Measurements from ENCODE around the gene CEP126.

- no peak for TF ChIP-seq CTCF (IDR thresholded peaks at IDR 0.05)
- no peak for TF ChIP-seq POLR2A (IDR thresholded peaks at IDR 0.05)
- TF ChIP-seq POLR2AphosphoS5 (IDR thresholded peaks at IDR 0.05): no peak
- TF ChIP-seq EP300 (IDR thresholded peaks at IDR 0.05): no peak
Observed at GRCh38 chr11:102046841-102047240, 132.0 kb downstream of the CEP126 start.
